HL-60 (cell line): ENCODE results near the gene STXBP5.

Experiments
- DNase-seq, 2 experiments: peaks; one replicate each; pipeline ENCODE4 v3.0.0-alpha.2; 2010 to 2020; ENCODE audit warnings: low read depth in 1 of 2, low spot score in 1 of 2
- H3K27ac ChIP-seq: fragments of 250-450 bp; sonication (Bioruptor Pico); replicated peaks from 2 replicates; pipeline ENCODE4 v1.5.1; 2020; ENCODE audit warnings: mild to moderate bottlenecking, moderate library complexity
- H3K27me3 ChIP-seq: fragments of 250-450 bp; sonication (Bioruptor Pico); 2 replicates; pipeline ENCODE4 v1.5.1; 2021; ENCODE audit warnings: mild to moderate bottlenecking, moderate library complexity; ENCODE audit not compliant: insufficient read depth, poor library complexity, severe bottlenecking
- H3K4me3 ChIP-seq: replicated peaks from 2 replicates; pipeline ENCODE4 v1.5.1; 2011; ENCODE audit warnings: mild to moderate bottlenecking, control low read depth, low read length; ENCODE audit not compliant: insufficient read depth
- GABPA ChIP-seq: IDR thresholded peaks from 2 replicates; pipeline ENCODE4 v1.6.1; 2012; ENCODE audit warnings: low read depth
- POLR2AphosphoS5 ChIP-seq: IDR thresholded peaks from 2 replicates; pipeline ENCODE4 v1.6.1; 2012; ENCODE audit warnings: low read depth
- SPI1 ChIP-seq: IDR thresholded peaks from 2 replicates; pipeline ENCODE4 v1.6.1; 2012; ENCODE audit warnings: low read depth, mild to moderate bottlenecking, borderline replicate concordance
- TF ChIP-seq, protein P1 (sequence below): IDR thresholded peaks from one replicate; pipeline ENCODE4 v1.5.1; 2011; ENCODE audit warnings: low read length, control low read depth, inconsistent platforms; ENCODE audit not compliant: insufficient read depth
- TF ChIP-seq, protein P2 (sequence below): IDR thresholded peaks from 2 replicates; pipeline ENCODE4 v1.6.1; 2012; ENCODE audit warnings: low read depth; ENCODE audit not compliant: insufficient replicate concordance

STXBP5 gene

DNA sequence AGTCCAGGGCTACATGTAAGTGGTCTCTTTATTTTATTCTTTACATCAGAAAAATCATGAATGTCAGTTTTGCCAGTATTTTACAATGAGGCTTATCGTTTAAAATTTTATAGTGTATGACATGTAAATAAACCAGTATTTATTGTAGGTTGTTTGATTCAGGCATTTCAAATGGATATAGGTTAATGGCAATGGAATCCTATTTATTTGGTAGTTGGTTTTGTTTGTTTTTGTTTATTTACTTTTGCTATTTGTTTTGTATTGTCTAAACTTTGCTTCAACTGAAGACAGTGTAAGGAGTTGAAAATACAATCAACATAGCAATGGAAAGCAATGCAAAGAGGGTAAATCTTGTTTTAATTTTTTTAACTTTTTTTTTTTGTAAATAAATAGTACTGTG, 185.2 kb downstream of the STXBP5 start:
- Histone ChIP-seq H3K27me3 (no peaks in the 10 kb centered on the region), H3K4me3 (no peak overlapping the region), H3K27ac (no peak overlapping the region)
- no peak for DNase-seq
- no peak for TF ChIP-seq POLR2AphosphoS5
- TF ChIP-seq GABPA: no peak
- no peak for TF ChIP-seq SPI1
- TF ChIP-seq, protein P1, sequence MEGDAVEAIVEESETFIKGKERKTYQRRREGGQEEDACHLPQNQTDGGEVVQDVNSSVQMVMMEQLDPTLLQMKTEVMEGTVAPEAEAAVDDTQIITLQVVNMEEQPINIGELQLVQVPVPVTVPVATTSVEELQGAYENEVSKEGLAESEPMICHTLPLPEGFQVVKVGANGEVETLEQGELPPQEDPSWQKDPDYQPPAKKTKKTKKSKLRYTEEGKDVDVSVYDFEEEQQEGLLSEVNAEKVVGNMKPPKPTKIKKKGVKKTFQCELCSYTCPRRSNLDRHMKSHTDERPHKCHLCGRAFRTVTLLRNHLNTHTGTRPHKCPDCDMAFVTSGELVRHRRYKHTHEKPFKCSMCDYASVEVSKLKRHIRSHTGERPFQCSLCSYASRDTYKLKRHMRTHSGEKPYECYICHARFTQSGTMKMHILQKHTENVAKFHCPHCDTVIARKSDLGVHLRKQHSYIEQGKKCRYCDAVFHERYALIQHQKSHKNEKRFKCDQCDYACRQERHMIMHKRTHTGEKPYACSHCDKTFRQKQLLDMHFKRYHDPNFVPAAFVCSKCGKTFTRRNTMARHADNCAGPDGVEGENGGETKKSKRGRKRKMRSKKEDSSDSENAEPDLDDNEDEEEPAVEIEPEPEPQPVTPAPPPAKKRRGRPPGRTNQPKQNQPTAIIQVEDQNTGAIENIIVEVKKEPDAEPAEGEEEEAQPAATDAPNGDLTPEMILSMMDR: no peak
- TF ChIP-seq, protein P2, sequence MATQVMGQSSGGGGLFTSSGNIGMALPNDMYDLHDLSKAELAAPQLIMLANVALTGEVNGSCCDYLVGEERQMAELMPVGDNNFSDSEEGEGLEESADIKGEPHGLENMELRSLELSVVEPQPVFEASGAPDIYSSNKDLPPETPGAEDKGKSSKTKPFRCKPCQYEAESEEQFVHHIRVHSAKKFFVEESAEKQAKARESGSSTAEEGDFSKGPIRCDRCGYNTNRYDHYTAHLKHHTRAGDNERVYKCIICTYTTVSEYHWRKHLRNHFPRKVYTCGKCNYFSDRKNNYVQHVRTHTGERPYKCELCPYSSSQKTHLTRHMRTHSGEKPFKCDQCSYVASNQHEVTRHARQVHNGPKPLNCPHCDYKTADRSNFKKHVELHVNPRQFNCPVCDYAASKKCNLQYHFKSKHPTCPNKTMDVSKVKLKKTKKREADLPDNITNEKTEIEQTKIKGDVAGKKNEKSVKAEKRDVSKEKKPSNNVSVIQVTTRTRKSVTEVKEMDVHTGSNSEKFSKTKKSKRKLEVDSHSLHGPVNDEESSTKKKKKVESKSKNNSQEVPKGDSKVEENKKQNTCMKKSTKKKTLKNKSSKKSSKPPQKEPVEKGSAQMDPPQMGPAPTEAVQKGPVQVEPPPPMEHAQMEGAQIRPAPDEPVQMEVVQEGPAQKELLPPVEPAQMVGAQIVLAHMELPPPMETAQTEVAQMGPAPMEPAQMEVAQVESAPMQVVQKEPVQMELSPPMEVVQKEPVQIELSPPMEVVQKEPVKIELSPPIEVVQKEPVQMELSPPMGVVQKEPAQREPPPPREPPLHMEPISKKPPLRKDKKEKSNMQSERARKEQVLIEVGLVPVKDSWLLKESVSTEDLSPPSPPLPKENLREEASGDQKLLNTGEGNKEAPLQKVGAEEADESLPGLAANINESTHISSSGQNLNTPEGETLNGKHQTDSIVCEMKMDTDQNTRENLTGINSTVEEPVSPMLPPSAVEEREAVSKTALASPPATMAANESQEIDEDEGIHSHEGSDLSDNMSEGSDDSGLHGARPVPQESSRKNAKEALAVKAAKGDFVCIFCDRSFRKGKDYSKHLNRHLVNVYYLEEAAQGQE: no peak

DNA sequence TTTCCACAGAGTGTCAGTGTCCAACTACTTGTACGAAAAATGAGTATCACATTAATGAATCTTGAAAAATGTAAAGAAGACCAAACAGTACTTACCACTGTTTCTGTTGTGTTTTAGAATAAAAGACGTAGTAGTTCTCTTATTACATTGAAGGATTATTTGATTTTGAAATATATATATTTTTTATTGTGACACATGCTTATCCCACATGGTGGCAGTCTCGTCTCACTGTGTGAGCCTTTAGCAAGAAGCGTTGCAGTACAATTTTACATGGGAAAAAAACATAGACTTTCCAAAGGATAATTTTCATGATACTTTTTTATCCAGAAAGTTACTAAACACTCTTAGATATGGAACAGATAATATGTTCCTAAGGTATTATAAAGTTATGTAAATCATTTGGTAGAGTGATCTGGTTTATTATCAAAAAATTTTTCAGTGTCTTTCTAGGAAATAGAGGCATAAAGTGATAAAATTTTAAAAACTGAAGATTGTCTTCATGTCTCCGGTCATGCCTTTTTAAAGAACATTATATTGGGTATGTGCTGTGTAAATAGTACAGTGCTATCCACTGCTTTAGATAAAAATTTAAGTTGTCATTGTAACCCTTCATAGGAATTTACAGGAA, 186.8 kb downstream of the STXBP5 start:
- Histone ChIP-seq H3K4me3 (no peak overlapping the region), H3K27ac (no peak overlapping the region)
- no peak for DNase-seq

DNA sequence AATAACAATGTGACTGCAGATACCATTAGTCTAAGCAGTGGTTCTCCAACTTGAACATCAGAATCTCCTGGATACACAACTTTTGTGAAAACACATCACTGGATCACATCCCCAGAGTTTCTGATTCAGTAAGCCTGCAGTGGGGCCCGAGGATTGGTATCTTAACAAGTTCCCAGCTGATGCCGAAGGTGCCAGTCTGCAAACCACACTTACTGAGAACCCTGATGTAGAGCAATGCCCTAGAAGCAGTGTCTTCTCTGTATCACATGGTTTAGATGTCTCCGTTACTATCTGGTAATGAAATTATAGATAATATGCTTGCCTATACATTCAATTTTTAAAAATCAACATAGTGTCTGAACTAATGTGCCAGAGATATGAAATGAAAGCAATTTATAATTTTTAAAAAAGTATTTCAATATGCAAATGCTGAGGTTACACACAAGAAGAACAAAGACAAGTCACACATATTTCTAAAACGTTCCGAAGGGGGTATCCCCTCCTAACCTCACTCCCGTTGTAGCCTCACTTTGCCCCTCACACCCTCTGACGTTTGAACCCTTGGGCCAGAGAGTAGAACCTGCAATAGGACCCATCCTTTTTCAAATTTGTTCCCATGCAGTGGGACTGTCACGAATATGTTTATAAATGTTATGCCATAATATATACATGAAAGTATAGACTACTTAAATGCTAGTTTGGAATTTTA, 188.9 kb downstream of the STXBP5 start:
- Histone ChIP-seq H3K4me3 (no peak overlapping the region), H3K27me3 (no peaks in the 10 kb centered on the region), H3K27ac (no peak overlapping the region)
- DNase-seq: no peak
- TF ChIP-seq, protein P1: no peak
- TF ChIP-seq, protein P2: no peak
- no peak for TF ChIP-seq GABPA
- no peak for TF ChIP-seq SPI1
- TF ChIP-seq POLR2AphosphoS5: no peak

More for the DNA sequence above, 186.8 kb downstream of the STXBP5 start:
- H3K27me3 ChIP-seq: no peaks in the 10 kb centered on the region
- TF ChIP-seq, protein P2: no peak
- TF ChIP-seq GABPA (no peak), SPI1 (no peak), POLR2AphosphoS5 (no peak)
- TF ChIP-seq, protein P1: no peak
